IMR-90 (cell line): ENCODE measurements around the gene STEAP1.

Experiments
- BHLHE40 ChIP-seq: fragments of 150-350 bp; IDR thresholded peaks from 2 replicates; pipeline ENCODE4 v1.6.1; 2016; ENCODE audit warnings: mild to moderate bottlenecking, low read depth, low read length
- CEBPB ChIP-seq: IDR thresholded peaks from 2 replicates; pipeline ENCODE4 v1.6.1; 2012; ENCODE audit warnings: low read depth, low read length, improper control_type of control experiment
- CTCF ChIP-seq: conservative IDR thresholded peaks from 2 replicates; pipeline ENCODE4 v1.5.1; 2012; ENCODE audit warnings: mild to moderate bottlenecking, low read depth, low read length, improper control_type of control experiment
- ELK1 ChIP-seq: fragments of 150-350 bp; IDR thresholded peaks from 2 replicates; pipeline ENCODE4 v1.6.1; 2016; ENCODE audit warnings: low read depth, mild to moderate bottlenecking, low read length, moderate library complexity, borderline replicate concordance
- MAFK ChIP-seq: IDR thresholded peaks from 2 replicates; pipeline ENCODE4 v1.6.1; 2012; ENCODE audit warnings: low read depth, low read length, improper control_type of control experiment
- MAZ ChIP-seq: IDR thresholded peaks from 2 replicates; pipeline ENCODE4 v1.6.1; 2012; ENCODE audit warnings: low read depth, mild to moderate bottlenecking, low read length, improper control_type of control experiment, moderate library complexity, borderline replicate concordance
- MXI1 ChIP-seq: IDR thresholded peaks from 2 replicates; pipeline ENCODE4 v1.6.1; 2012; ENCODE audit warnings: low read depth, mild to moderate bottlenecking, low read length, moderate library complexity, borderline replicate concordance
- NFE2L2 ChIP-seq: fragments of 150-350 bp; IDR thresholded peaks from 2 replicates; pipeline ENCODE4 v1.6.1; 2016; ENCODE audit warnings: low read depth, mild to moderate bottlenecking, low read length
- POLR2A ChIP-seq: IDR thresholded peaks from 2 replicates; pipeline ENCODE4 v1.6.1; 2012; ENCODE audit warnings: mild to moderate bottlenecking, low read depth, low read length
- RAD21 ChIP-seq: IDR thresholded peaks from 2 replicates; pipeline ENCODE4 v1.6.1; 2012; ENCODE audit warnings: low read length, improper control_type of control experiment
- RFX5 ChIP-seq: IDR thresholded peaks from 2 replicates; pipeline ENCODE4 v1.8.0; 2012; ENCODE audit warnings: low read depth, mild to moderate bottlenecking, low read length, moderate library complexity

GRCh38 chr7:90181485-90181884 is 27.2 kb downstream of the STEAP1 start:
- TF ChIP-seq MAFK (no peak), MAZ (no peak), CTCF (no peak), CEBPB (no peak), BHLHE40 (no peak), POLR2A (no peak), NFE2L2 (no peak), RAD21 (no peak), MXI1 (no peak), RFX5 (no peak), ELK1 (no peak)
